Endodermal cell (in vitro differentiated cells): ENCODE measurements around the gene CEACAM5. TPM values are rescaled to one million over a fixed set of nuclear protein-coding genes. Genes with fewer than 3 reads are reported as not detected.

Source experiments
- DNase-seq: peaks from one replicate; pipeline ENCODE4 v3.0.0-alpha.2; 2017
- H3K27ac ChIP-seq: 2 replicates; pipeline ENCODE4 v1.5.1; 2013; ENCODE audit warnings: mild to moderate bottlenecking, low read depth, low read length, moderate library complexity
- H3K27me3 ChIP-seq: 2 replicates; pipeline ENCODE4 v1.6.1; 2013; ENCODE audit warnings: mild to moderate bottlenecking, low read length, moderate library complexity; ENCODE audit not compliant: insufficient read depth, control insufficient read depth, poor library complexity, severe bottlenecking
- H3K36me3 ChIP-seq: 2 replicates; pipeline ENCODE4 v1.7.0; 2013; ENCODE audit warnings: mild to moderate bottlenecking, low read length, moderate library complexity; ENCODE audit not compliant: control insufficient read depth, insufficient read depth
- H3K4me1 ChIP-seq: one replicate; pipeline ENCODE4 v1.7.0; 2013; ENCODE audit warnings: low read length; ENCODE audit not compliant: control insufficient read depth, insufficient read depth
- H3K4me3 ChIP-seq: 2 replicates; pipeline ENCODE4 v1.5.1; 2013; ENCODE audit warnings: mild to moderate bottlenecking, low read length, moderate library complexity
- H3K9ac ChIP-seq: 2 replicates; pipeline ENCODE4 v1.6.1; 2013; ENCODE audit warnings: mild to moderate bottlenecking, low read length, moderate library complexity; ENCODE audit not compliant: poor library complexity, severe bottlenecking; ENCODE audit errors: extremely low read depth
- H3K9me3 ChIP-seq: 2 replicates; pipeline ENCODE4 v1.6.1; 2013; ENCODE audit warnings: mild to moderate bottlenecking, low read length, moderate library complexity; ENCODE audit not compliant: control insufficient read depth
- H3K27ac Mint-ChIP-seq: 2 replicates; pipeline ENCODE4 v1.8.0; 2020; ENCODE audit warnings: mixed read lengths
- H3K27me3 Mint-ChIP-seq: 2 replicates; pipeline ENCODE4 v1.8.0; 2021; ENCODE audit warnings: mild to moderate bottlenecking, mixed read lengths; ENCODE audit not compliant: insufficient read depth
- H3K36me3 Mint-ChIP-seq: 2 replicates; pipeline ENCODE4 v1.8.0; 2020; ENCODE audit warnings: low read depth, mixed read lengths
- H3K4me1 Mint-ChIP-seq: 2 replicates; pipeline ENCODE4 v1.8.0; 2020; ENCODE audit warnings: mixed read lengths
- H3K4me3 Mint-ChIP-seq: 2 replicates; pipeline ENCODE4 v1.8.0; 2020; ENCODE audit warnings: mild to moderate bottlenecking, moderate library complexity, mixed read lengths
- H3K9me3 Mint-ChIP-seq: 2 replicates; pipeline ENCODE4 v1.8.0; 2020; ENCODE audit warnings: mild to moderate bottlenecking, mixed read lengths
- WGBS, 2 experiments: methylation state at CpG; one replicate each; pipeline versions ENCODE4 v1.1.5 to v1.1.7; 2013; ENCODE audit warnings: missing lambda C conversion rate in 2 of 2, mixed read lengths in 1 of 2; ENCODE audit not compliant: insufficient coverage in 1 of 2, insufficient read length in 1 of 2; 5-methylcytosine and 5-hydroxymethylcytosine counted together
- total RNA-seq, 2 donors: library from RNA; stranded (reverse); fragmentation: NEBNext Ultra II Directional in 1 of 2; extraction: Animal tissue kit (Norgen Biotek cat#: 25700) in 1 of 2; gene quantifications; 2 replicates in 1 of 2; 3 replicates in 1 of 2; pipeline ENCODE4 v1.2.1, GENCODE V29; 2021
- TF ChIP-seq, protein P1 (sequence below): fragments of 200-600 bp; sonication (generic); conservative IDR thresholded peaks from 2 replicates; pipeline ENCODE4 v1.5.0; 2021; ENCODE audit warnings: antibody characterized with exemption, mild to moderate bottlenecking

CEACAM5 gene
- total RNA-seq, 2 donors from 2014 or later, result not detected

DNA sequence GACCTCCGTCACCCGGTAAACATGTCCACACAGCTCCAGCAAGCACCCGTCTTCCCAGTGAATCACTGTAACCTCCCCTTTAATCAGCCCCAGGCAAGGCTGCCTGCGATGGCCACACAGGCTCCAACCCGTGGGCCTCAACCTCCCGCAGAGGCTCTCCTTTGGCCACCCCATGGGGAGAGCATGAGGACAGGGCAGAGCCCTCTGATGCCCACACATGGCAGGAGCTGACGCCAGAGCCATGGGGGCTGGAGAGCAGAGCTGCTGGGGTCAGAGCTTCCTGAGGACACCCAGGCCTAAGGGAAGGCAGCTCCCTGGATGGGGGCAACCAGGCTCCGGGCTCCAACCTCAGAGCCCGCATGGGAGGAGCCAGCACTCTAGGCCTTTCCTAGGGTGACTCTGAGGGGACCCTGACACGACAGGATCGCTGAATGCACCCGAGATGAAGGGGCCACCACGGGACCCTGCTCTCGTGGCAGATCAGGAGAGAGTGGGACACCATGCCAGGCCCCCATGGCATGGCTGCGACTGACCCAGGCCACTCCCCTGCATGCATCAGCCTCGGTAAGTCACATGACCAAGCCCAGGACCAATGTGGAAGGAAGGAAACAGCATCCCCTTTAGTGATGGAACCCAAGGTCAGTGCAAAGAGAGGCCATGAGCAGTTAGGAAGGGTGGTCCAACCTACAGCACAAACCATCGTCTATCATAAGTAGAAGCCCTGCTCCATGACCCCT lies 9.0 kb upstream of the CEACAM5 start:
- Histone ChIP-seq H3K4me1 (no peaks in the 10 kb centered on the region), H3K4me3 (no peak overlapping the region), H3K9me3 (no peaks in the 10 kb centered on the region), H3K9ac (no peak overlapping the region), H3K36me3 (no peaks in the 10 kb centered on the region), H3K27me3 (no peaks in the 10 kb centered on the region), H3K27ac (no peak overlapping the region)
- peaks cover 84% of the 10 kb centered on the region for H3K9me3 Mint-ChIP-seq
- 68 to 74% methylated on average over 12 to 17 of the region's 17 CpGs for WGBS, 2 experiments
- peak; percentile 23 for DNase-seq
- H3K4me1 Mint-ChIP-seq, result no peaks in the 10 kb centered on the region
- no peak overlapping the region for H3K27ac Mint-ChIP-seq
- H3K27me3 Mint-ChIP-seq, result no peaks in the 10 kb centered on the region
- peaks cover 1% of the 10 kb centered on the region for H3K36me3 Mint-ChIP-seq
- H3K4me3 Mint-ChIP-seq, result no peak overlapping the region
- TF ChIP-seq, protein P1, sequence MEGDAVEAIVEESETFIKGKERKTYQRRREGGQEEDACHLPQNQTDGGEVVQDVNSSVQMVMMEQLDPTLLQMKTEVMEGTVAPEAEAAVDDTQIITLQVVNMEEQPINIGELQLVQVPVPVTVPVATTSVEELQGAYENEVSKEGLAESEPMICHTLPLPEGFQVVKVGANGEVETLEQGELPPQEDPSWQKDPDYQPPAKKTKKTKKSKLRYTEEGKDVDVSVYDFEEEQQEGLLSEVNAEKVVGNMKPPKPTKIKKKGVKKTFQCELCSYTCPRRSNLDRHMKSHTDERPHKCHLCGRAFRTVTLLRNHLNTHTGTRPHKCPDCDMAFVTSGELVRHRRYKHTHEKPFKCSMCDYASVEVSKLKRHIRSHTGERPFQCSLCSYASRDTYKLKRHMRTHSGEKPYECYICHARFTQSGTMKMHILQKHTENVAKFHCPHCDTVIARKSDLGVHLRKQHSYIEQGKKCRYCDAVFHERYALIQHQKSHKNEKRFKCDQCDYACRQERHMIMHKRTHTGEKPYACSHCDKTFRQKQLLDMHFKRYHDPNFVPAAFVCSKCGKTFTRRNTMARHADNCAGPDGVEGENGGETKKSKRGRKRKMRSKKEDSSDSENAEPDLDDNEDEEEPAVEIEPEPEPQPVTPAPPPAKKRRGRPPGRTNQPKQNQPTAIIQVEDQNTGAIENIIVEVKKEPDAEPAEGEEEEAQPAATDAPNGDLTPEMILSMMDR, result no peak

DNA sequence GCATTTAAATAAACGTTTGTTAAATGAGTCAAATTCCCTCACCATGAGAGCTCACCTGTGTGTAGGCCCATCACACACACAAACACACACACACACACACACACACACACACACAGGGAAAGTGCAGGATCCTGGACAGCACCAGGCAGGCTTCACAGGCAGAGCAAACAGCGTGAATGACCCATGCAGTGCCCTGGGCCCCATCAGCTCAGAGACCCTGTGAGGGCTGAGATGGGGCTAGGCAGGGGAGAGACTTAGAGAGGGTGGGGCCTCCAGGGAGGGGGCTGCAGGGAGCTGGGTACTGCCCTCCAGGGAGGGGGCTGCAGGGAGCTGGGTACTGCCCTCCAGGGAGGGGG lies 8.5 kb upstream of the CEACAM5 start:
- H3K27ac ChIP-seq, result no peak overlapping the region
- H3K4me3 ChIP-seq, result no peak overlapping the region
- H3K4me3 Mint-ChIP-seq, result no peak overlapping the region
- no peak overlapping the region for H3K27ac Mint-ChIP-seq
- H3K27me3 Mint-ChIP-seq, result no peaks in the 10 kb centered on the region
- no peaks in the 10 kb centered on the region for H3K4me1 ChIP-seq
- WGBS, 2 experiments, result 46% methylated on average over 2 of the region's 2 CpGs; no CpG with 5 or more reads in 1 of the 2 experiments
- no peaks in the 10 kb centered on the region for H3K27me3 ChIP-seq
- no peaks in the 10 kb centered on the region for H3K9me3 ChIP-seq
- peaks cover 1% of the 10 kb centered on the region for H3K36me3 Mint-ChIP-seq
- no peak overlapping the region for H3K9ac ChIP-seq
- H3K4me1 Mint-ChIP-seq, result no peaks in the 10 kb centered on the region
- no peaks in the 10 kb centered on the region for H3K36me3 ChIP-seq
- peak; percentile 38 for DNase-seq
- TF ChIP-seq, protein P1, result no peak
- H3K9me3 Mint-ChIP-seq, result peaks cover 84% of the 10 kb centered on the region

DNA sequence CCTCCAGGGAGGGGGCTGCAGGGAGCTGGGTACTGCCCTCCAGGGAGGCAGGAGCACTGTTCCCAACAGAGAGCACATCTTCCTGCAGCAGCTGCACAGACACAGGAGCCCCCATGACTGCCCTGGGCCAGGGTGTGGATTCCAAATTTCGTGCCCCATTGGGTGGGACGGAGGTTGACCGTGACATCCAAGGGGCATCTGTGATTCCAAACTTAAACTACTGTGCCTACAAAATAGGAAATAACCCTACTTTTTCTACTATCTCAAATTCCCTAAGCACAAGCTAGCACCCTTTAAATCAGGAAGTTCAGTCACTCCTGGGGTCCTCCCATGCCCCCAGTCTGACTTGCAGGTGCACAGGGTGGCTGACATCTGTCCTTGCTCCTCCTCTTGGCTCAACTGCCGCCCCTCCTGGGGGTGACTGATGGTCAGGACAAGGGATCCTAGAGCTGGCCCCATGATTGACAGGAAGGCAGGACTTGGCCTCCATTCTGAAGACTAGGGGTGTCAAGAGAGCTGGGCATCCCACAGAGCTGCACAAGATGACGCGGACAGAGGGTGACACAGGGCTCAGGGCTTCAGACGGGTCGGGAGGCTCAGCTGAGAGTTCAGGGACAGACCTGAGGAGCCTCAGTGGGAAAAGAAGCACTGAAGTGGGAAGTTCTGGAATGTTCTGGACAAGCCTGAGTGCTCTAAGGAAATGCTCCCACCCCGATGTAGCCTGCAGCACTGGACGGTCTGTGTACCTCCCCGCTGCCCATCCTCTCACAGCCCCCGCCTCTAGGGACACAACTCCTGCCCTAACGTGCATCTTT lies 7.8 kb upstream of the CEACAM5 start:
- Mint-ChIP-seq H3K9me3 (peaks cover 84% of the 10 kb centered on the region), H3K36me3 (peaks cover 1% of the 10 kb centered on the region), H3K27me3 (no peaks in the 10 kb centered on the region), H3K27ac (no peak overlapping the region), H3K4me1 (no peaks in the 10 kb centered on the region), H3K4me3 (no peak overlapping the region)
- Histone ChIP-seq H3K4me3 (no peak overlapping the region), H3K9ac (no peak overlapping the region), H3K9me3 (no peaks in the 10 kb centered on the region), H3K27ac (no peak overlapping the region), H3K36me3 (no peaks in the 10 kb centered on the region), H3K4me1 (no peaks in the 10 kb centered on the region), H3K27me3 (no peaks in the 10 kb centered on the region)
- DNase-seq, result peak; percentile 29
- 68 to 78% methylated on average over 8 to 13 of the region's 13 CpGs for WGBS, 2 experiments
- TF ChIP-seq, protein P1, result no peak
